Fibroblast of skin of right quadriceps (primary cell): Measurements from ENCODE around the gene ABCA2.

ENCODE experiments used
- DNase-seq: peaks from one replicate; pipeline ENCODE4 v3.0.0-alpha.2; 2013

Gene ABCA2

DNA sequence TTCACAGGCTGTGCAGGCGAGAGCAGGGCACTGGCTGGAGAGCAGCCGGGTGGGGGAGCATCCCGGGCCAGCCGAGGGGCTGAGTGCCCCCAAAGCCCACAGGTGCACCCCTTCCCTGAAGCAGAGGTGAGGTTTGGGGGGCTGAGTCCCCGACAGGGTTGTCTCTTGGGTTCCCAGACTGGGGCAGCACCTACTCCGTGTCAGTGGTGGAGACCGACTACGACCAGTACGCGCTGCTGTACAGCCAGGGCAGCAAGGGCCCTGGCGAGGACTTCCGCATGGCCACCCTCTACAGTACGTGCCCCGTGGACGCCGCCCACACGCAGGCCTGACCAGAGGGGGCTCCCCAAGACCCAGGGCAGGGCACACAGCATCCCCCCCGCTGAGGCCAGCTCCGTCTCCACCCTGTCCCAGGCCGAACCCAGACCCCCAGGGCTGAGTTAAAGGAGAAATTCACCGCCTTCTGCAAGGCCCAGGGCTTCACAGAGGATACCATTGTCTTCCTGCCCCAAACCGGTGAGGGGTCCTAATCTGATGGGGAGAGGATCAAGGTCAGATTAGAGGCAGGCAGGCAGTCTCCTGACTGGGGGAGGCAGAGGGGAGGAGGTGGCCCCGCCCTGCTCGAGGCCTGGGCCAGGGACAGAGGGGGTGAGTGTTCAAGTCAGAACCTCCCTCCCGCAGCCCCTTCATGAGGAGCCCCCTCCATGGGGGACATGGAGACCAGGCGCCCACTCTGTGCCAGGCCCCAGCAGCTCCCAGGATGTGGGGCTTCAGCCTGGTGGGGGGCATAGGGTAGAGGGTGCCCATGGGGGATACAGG lies 48.1 kb downstream of the ABCA2 start:
- no peak for DNase-seq

DNA sequence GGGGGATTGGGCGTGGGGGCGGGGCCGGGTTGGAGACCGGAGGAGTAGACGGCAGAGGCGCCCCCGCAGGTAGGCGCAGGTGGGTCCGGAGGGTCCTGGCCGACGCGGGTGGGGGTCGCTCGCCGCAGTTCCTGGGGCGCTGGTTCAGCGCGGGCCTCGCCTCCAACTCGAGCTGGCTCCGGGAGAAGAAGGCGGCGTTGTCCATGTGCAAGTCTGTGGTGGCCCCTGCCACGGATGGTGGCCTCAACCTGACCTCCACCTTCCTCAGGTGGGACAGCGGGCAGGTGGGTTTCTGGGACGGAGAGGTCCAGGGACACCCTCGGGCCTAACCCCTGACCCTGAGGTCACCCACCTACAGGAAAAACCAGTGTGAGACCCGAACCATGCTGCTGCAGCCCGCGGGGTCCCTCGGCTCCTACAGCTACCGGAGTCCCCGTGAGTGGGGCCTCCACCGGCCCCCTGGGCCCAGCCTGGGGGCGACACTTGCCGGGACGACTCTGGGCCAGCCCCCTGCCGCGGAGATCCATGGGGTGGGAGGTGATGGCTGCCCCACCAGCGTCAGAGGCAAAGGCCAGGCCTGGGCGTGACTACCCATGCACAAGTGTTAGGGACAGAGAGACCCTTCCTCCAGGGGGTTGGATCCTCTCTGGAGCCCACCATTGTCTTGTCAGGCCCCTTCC lies 49.0 kb downstream of the ABCA2 start:
- no peak for DNase-seq

DNA sequence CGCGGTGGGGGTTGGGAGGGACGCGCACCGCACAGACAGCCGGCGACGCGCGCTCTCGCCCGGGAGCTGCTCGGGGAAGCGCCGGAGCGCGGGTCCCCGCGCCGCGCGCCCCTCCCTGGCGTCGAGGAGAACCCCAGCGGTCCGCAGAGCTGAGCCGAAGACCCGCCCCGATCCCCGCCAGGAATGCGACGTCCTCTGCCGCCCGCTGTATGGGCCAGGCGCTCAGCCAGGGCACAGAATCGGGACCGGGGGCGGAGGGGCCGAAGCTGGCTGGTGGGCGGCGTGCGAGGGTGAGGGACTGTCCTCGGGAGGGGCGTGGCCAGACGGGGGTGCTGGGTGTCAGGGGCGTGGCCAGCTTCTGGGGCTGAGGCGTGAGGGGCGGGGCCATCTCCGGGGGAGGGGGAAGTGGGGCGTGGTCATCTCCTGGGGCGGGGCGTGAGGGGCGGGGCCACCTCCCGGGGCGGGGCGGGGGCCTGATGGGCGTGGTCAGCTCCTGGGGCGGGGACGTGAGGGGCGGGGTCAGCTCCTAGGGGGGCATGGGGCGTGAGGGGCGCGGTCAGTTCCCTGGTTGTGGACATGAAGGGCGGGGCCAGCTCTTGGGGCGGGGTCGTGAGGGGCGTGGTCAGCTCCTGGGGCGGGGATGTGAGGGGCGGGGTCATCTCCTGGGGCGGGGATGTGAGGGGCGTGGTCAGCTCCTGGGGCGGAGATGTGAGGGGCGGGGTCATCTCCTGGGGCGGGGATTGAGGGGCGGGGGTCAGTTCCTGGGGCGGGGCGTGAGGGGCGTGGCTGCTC lies 49.8 kb downstream of the ABCA2 start:
- DNase-seq: peak; percentile 40

DNA sequence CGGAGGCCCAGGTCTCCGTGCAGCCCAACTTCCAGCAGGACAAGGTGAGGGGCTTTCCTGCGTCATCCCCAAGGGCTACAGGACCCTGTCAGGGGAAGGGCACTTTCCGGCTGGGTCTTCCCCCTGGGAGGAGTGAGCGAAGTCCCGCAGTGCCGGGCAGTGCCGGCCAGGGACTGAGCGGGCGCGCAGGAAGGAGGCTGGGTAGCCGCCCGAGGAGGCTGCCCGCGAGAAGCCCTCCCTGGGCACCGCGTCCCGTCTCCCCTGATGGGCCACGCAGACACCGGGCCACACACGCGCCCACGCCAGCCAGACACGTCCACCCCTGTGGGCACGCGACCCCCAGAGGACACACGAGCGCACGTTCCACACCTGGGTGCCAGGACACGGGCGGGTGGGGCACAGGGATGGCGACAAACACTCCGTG lies 50.4 kb downstream of the ABCA2 start:
- no peak for DNase-seq

DNA sequence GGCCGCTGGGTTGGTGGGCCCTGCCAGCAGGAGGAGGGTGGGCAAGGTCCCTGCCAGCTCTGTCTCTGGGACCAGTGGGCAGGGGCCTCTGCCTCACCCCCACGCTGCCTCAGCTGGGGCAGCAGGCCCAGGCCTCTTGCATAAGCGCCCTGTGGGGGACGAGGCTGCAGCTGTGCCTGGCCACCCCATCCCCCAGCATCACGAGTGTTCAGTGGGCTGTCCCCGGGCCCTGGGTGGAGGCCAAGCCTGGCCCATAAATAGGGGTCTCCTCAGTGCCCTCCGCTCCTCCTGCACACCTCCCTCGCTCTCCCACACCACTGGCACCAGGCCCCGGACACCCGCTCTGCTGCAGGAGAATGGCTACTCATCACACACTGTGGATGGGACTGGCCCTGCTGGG lies 50.8 kb downstream of the ABCA2 start, which contains the start of gene PTGDS:
PTGDS (plus strand) TSS at position 282 of the 400 bp plus-strand sequence; CDS start at position 357, 75 bp downstream.
- no peak for DNase-seq

DNA sequence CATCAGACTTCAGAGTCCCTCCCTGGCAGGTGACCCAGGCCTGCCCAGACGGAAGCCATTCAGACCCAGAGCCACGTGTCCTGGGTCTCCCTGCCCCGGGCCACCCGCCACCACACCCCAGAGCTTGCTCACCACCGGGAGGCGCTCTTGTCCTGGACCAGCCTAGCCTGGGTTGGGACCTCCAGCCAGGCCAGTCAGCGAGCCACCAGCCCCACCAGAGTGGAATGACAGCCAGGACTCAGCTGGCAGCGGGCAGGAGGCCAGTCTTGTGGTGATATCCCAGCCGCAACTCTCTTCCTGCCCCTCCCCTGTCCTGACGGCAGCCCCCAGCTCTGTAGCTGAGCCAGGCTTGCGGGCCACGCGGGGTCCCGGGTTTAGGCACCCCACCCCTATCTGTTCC lies 52.4 kb downstream of the ABCA2 start:
- DNase-seq: no peak

DNA sequence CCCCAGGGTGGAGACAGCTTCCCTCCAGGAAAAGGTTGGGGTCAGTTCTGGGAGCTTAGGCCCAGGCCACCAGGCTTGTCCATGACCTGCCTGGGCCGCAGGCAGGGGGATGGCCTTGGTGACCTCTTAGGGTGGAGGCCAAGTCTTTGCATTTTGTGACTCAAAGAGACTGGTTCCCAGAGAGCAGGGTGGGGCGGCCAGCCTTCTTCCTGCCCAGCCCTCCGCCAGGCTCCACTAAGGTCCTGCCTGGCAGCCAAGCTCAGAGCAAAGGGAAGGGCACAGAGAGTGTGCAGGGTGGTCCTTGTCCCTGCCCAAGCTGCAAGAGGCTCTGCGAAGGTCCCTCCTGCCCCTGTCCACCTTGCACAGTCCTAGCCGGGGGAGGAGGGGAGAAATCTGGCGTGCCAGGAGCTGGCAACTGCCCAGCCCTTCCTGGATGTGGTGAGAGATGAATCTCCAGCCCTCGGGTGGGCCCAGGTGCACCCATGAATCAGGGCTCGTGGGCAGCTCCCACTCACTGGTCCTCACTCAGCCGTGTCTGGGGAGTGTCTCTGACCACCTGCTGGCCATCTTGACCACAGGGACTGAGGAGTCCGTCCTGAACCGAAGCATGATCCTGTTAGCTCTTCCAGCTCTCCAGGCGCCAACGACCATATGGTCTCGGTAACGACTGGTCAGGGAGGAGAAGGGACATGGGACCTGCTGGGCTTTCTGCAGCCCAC lies 53.1 kb downstream of the ABCA2 start:
- DNase-seq: no peak

DNA sequence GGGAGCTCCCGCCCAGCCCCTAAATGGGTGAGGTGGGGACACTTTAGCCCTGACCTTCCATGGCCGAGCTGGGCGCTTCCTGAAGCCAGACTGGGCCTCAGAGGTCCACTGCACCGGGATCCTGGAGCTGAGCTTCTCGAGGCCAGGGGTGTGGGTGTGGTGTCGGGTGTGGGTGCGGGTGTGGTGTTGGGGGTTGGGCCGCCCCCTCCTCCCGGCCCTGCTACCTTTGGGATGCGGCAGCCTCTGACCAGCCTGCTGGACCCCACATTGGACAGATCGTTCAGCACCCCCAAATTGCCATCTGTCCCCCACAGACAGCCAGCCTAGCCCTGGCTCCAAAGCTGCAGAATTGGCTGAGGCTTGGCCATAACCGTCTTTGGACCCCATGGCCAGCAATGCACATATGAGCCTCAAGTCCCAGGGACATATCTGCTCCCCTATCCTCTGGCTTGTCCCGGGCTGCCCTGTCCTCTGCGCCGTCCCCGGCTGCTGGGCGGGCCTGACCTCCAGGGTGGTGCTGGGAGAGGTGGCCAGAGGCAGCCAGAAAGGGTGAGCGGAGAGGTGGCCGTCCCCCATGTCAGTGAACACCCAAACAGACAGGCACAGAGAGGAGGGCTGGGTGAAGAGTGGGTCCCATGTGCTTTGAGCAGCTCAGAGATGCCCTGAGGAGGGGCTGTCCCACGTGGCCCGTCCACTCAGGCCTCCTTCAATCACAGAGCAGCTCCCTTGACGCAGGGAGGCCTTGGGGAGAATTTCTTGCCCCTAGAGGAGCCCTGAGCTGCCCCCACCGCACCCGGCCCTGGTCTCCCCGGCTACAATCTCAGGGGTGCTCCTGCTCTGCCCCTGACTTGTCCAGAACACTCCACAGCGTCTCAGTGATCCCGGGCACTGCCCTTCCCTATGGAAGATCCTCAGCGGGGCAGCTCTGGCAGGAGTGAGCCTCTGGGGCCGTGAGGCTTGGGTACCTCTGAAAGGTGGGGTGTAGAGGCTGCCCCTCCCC lies 54.1 kb downstream of the ABCA2 start:
- DNase-seq: no peak

DNA sequence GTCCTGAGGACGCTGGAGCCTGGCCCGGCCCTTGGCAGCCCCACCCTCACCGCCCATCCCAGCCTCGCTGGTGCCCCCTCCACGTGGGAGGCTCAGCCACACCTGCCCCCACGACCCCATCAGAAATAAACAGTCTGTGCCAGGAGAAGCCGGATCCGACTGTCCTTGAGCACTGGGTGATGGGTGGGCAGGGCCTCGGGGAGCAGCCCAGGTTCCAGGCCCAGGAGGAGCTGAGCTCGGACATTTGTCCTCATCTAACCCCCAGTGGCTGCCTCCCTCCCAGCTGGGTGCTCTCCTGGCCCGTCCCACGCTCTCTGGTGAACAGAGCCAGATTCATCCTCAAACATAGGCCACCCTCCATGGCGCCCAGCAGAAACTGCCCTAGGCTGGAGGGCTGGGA lies 55.3 kb downstream of the ABCA2 start:
- no peak for DNase-seq

DNA sequence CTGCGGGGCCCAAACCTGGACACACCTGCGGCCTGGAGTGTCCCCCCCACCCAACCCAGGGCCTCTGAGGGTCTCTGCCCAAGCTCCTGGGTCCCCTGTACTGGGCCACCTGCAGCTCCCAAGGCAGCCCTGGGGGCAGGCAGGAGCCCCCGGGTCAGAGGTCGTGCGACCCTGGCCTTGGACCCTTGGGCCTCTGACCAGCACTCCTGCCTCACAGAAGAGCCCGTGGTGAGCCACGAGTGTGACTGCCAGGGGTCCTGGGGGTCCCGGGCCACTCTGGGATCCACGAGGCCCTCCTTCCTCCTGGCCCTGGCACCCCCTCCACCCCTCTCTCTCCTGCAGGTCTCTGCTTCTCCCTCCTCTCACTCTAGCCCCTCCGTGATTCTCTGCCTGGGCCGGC lies 55.7 kb downstream of the ABCA2 start:
- DNase-seq: no peak

DNA sequence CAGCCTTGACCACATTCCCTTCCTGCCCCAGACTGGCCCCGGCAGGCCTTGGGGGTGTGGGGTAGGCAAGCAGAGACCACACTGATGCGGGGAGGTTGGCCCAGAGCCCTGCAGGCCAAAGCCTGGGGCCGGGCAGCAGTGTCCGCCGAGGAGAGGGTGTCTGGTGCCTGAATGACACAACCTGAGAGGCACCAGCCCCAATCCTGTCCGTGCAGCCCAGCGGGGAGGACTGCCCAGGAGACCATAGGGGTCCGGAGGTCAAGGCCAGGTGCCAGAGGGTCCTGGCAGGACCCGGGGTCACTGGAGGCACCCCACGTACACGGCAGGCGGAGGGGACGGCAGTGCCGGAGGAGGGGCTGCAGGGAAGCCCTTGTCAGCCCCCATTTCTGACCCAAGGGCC lies 56.3 kb downstream of the ABCA2 start:
- DNase-seq: no peak

DNA sequence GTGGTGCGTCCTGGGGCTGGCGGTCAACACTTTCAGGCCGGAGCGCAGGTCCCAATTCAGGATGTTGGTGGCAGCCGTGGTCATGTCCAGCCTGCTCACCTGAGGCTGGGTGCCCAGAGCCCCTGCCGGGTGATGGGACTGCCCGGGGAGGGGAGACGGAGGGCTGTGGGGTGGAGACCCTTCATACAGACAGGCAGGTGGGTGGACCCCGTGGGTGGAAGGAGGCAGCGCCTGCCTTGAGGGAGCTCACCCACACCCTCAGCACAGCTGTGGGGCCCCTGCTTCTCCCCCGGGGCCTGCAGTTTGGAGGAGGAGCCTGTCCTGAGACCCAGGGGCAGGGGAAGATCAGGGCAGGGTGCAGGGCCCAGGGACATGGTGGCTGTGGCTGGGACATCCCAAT lies 57.7 kb downstream of the ABCA2 start:
- no peak for DNase-seq

DNA sequence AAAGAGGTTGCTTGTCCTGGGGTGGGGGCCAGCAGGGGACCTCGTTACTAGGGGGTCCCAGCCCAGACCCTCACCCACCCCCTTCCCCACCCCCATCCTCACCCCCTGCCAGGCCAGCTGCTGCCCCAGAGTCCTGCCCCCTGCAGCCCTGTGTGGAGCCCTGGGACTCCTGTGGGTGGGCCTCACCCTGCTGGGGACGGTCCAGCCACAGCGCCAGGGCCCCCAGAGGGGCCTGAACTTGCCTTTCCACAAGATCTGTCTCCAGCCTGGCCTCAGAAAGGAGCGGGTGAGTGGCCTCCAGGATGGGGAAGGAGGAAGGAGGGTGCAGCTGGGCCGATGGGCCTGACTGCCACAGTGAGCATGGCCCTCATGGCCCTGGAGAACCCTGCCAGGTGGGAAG lies 58.3 kb downstream of the ABCA2 start:
- no peak for DNase-seq

DNA sequence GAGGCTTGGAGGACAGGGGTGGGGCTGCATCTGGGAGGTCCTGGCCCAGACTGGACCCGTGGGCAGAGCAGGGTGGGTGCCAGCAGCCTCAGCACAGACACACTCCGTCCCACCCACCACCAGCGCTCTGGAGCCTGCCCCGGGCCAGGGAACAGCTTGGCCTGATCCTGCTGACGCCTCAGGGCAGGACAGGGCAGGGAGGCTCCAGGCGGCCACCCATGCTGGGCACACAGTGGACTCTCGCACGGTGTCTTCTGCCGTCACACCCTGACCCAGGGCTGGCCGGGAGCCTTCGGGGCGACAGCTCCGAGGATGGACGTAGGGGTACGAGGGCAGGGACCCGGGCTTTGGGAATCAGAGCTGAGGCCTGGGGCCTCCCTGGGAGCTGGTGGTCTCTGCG lies 58.9 kb downstream of the ABCA2 start:
- DNase-seq: no peak

DNA sequence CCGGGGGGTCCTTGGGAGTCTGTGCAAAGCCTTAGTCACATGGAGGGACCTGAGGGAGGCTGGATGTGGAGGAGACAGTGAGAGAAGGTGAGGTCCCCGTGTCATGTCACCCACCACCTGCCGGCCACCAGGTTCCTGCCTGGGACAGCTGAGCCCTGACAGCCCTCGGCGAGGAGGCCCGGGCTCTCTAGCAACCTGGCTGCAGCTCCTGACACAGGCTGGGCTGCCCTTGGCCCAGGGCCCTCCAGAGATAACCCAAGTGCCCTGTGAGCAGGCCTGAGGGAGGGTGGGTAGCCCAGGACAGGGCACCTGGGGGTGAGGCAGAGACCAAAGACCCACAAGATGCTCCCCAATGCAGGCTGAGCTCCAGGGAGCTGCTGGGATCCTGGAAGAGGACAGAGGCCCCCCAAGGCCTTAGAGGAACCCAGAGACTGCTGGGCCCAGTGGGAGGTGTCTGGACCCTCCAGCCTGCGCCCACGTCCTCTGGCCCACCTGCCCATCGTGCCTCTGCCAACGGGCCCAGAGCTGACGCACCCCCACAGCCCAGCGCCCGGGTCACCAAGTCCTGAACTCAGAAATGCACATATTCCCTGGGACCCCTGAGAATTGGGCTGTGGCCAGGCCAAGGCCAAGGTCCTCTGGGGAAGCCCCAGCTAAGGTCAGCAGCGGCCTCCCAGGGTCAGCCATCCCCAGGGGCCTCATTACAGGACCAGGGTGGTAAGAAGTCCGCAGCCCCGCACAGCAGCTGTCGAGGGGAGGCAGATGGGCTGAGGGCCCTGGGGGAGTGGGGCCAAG lies 59.5 kb downstream of the ABCA2 start:
- DNase-seq: no peak

DNA sequence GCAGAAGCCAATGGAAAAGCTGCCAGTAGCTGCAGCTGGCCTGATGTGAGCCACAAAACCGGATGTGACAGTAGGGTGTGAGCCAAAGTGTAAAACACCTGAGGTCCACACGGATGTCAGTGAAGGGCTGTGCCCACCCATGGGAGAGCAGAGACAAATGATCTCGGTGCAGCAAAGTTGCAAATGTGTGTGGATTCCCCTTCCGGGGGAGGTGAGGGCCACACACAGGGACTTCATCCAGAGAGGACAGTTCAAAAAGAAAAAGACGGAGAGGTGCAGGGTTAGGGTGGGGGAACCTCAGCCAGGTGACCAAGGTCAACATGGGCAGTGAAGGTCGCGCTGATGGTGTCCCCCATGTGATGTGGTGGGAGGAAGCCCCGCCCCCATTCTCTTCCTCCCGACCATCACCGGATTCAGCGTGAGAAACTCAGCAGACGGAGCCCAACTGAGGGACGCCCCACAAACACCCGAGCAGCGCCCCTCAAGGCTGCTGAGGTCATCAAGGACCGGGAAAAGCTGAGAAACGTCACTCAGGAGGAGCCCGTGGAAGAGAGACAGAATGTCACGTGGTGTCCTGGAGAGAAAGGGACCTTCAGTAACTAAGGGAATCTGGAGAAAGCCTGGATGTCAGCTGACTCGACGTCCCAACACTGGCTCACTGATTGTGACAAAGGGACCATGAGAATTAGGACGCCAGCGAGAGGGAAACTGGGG lies 62.1 kb downstream of the ABCA2 start:
- DNase-seq: no peak

DNA sequence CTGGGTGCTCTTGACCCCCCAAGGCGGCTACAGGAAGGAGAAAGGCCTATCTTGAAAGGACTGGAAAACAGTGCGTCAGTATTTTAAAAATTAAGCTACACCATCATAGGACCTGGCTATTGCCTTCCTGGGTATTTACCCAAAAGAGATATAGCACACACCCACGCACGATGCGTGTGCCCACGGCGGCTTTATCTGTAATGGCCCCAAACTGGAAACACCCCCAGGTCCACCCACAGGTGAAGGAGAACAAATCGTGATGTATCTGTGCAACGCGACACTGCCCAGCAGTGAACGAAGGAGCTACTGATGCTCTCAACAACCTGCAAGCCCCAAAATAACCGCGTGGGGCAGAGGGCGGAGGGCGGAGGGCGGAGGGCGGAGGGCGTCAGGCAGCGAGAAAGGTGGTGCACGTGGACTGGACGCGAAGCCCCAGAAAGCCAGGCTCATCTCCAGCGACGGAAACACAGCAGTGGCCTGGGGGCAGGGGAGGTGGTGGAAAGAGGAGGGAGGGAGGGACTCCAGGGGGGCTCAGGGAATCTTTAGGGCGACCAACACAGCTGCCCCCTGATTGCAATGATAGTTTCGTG lies 63.1 kb downstream of the ABCA2 start:
- DNase-seq: no peak

DNA sequence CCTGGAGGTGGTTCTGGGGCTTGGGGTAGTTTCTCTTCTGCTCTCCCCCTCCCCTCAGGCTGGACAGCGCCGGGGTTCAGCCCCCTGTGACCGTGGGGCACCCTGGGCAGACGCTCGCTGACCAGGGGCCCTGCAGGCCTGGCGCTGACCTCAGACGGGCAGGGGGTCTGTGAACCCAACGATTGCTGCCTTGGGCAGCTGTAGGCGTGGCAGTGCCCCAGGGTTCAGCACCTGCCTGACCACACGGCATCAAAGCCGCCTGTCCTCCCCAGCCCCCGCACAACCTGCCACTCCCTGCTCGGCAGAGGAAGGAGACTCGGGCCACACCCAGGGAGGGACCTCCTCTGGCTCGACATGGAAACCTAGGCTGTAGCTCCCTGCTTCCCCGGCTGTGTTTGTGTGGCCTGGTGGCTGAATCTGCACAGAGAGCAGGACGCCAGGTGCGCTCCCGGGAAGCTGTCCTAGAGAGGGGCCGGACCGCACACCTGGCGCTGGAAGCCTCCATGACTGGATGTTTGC lies 63.8 kb downstream of the ABCA2 start:
- DNase-seq: no peak

DNA sequence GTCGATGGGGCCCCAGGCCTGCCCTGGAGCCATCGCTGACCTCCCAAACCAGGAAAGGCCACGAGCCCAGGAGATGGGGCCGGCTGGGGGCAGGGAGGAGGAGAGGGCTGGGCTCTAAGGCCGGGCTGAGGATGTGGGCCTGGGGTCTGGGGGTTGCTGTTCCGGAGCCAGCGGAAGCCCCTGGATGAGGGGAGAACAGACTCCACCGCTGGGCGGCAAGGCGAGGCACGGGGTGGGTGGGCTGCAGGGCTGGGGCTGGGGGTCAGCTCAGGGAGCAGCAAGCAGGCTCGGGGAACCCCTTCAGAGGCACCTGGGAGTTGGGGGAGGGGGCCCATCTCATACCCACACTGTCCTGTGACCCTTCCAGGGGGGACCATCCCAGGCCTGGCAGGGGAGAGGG lies 64.3 kb downstream of the ABCA2 start:
- no peak for DNase-seq
